Lower leg skin (tissue), 4 donors: ENCODE results near the gene NCAM2. TPM values are rescaled to one million over a fixed set of nuclear protein-coding genes. Genes with fewer than 3 reads are reported as not detected.

Source experiments
- DNase-seq, 2 donors: peaks; one replicate each; pipeline ENCODE4 v3.0.0-alpha.2; 2019; ENCODE audit warnings: low spot score in 2 of 2
- H3K4me3 ChIP-seq: fragments of 200-600 bp; sonication (generic); 2 replicates; pipeline ENCODE4 v1.5.1; 2017; ENCODE audit warnings: mild to moderate bottlenecking, low read depth; ENCODE audit not compliant: poor library complexity, severe bottlenecking
- CTCF ChIP-seq, 3 donors: fragments of 450-650 bp; IDR thresholded peaks; one replicate each; pipeline ENCODE4 v1.5.1; 2016; ENCODE audit warnings: antibody characterized with exemption in 3 of 3, mild to moderate bottlenecking in 3 of 3, moderate library complexity in 2 of 3
- POLR2A ChIP-seq, 2 donors: fragments of 450-650 bp; IDR thresholded peaks; one replicate each; pipeline ENCODE4 v1.6.1; 2016 to 2017; ENCODE audit warnings: antibody characterized with exemption in 2 of 2, mild to moderate bottlenecking in 1 of 2, moderate library complexity in 1 of 2
- WGBS, 2 donors: methylation state at CpG; one replicate each; pipeline ENCODE4 v1.1.5; 2018; 5-methylcytosine and 5-hydroxymethylcytosine counted together
- intact Hi-C: fragments of 100-400 bp; cut with DNase I; formaldehyde crosslinking; loops from one replicate; pipeline ENCODE4 v1.15.0; 2023; ENCODE audit warnings: low total_unique reads
- total RNA-seq, 4 donors: library from RNA; depleted of rRNA; stranded (reverse); fragments of >200 nt; gene quantifications; one replicate each; pipeline ENCODE4 v1.1.0, GENCODE V29; 2016

The NCAM2 gene
- total RNA-seq, 4 donors from 2014 or later: 0.61 to 3.2 (median 0.91) TPM

- no peak overlapping the region for H3K4me3 ChIP-seq
- no peak for TF ChIP-seq CTCF (IDR thresholded peaks at IDR 0.05)
- no peak for TF ChIP-seq POLR2A (IDR thresholded peaks at IDR 0.05)
- intact Hi-C loops: no loop called here
- 84 to 92% methylated on average over 4 of the region's 4 CpGs for WGBS, 2 donors
- DNase-seq: no peak
Measured at GRCh38 chr21:21290751-21291150, 292.5 kb downstream of the NCAM2 start.

- TF ChIP-seq CTCF (IDR thresholded peaks at IDR 0.05): no peak
- no peak for TF ChIP-seq POLR2A (IDR thresholded peaks at IDR 0.05)
Measured at GRCh38 chr21:21291883-21292569, 293.8 kb downstream of the NCAM2 start.

GRCh38 chr21:21295303-21295702, 297.1 kb downstream of the NCAM2 start:
- TF ChIP-seq POLR2A (IDR thresholded peaks at IDR 0.05) (no peak), CTCF (IDR thresholded peaks at IDR 0.05) (no peak)
- intact Hi-C loops: no loop called here
- no peak for DNase-seq
- WGBS, 2 donors: 93 to 94% methylated on average over 3 of the region's 3 CpGs
- no peak overlapping the region for H3K4me3 ChIP-seq

More at GRCh38 chr21:21291883-21292569, 293.8 kb downstream of the NCAM2 start:
- intact Hi-C loops: no loop called here
- no peak for DNase-seq
- WGBS, 2 donors: 86 to 88% methylated on average over 3 of the region's 3 CpGs
- no peak overlapping the region for H3K4me3 ChIP-seq

- TF ChIP-seq CTCF (IDR thresholded peaks at IDR 0.05): no peak
- TF ChIP-seq POLR2A (IDR thresholded peaks at IDR 0.05): no peak
- intact Hi-C loops: no loop called here
- WGBS, 2 donors: 76 to 77% methylated on average over 2 of the region's 2 CpGs
- no peak overlapping the region for H3K4me3 ChIP-seq
- no peak for DNase-seq
Measured at GRCh38 chr21:21297211-21297610, 299.0 kb downstream of the NCAM2 start.

- intact Hi-C loops: no loop called here
- H3K4me3 ChIP-seq: no peak overlapping the region
- TF ChIP-seq POLR2A (IDR thresholded peaks at IDR 0.05) (no peak), CTCF (IDR thresholded peaks at IDR 0.05) (no peak)
- DNase-seq: no peak
- WGBS, 2 donors: 75 to 78% methylated on average over 2 of the region's 2 CpGs
Measured at GRCh38 chr21:21301013-21301412, 302.8 kb downstream of the NCAM2 start.

GRCh38 chr21:21309510-21309909, 311.3 kb downstream of the NCAM2 start:
- TF ChIP-seq CTCF (IDR thresholded peaks at IDR 0.05) (no peak), POLR2A (IDR thresholded peaks at IDR 0.05) (no peak)
- H3K4me3 ChIP-seq: no peak overlapping the region
- 86 to 94% methylated on average over 1 of the region's 1 CpG for WGBS, 2 donors
- intact Hi-C loops: no loop called here
- no peak for DNase-seq
